SK-N-SH (cell line): ENCODE measurements around the gene E2F4.

ENCODE experiments used
- CTCF ChIP-seq: fragments of 200-600 bp; sonication (generic); IDR thresholded peaks from 2 replicates; pipeline ENCODE4 v1.6.1; 2017; ENCODE audit warnings: antibody characterized with exemption, mild to moderate bottlenecking, moderate library complexity
- ELF1 ChIP-seq: IDR thresholded peaks from 2 replicates; pipeline ENCODE4 v1.4.0; 2012
- EP300 ChIP-seq, 2 experiments: IDR thresholded peaks; 2 replicates each; pipeline versions ENCODE4 v1.4.0 to v1.6.1; 2012; ENCODE audit warnings: borderline replicate concordance in 1 of 2, low read depth in 1 of 2, low read length in 1 of 2
- EZH2phosphoT487 ChIP-seq: fragments of 200-600 bp; sonication (generic); IDR thresholded peaks from 2 replicates; pipeline ENCODE4 v1.6.1; 2017; ENCODE audit warnings: low read depth, mixed run types, mild to moderate bottlenecking, antibody characterized with exemption, moderate library complexity, borderline replicate concordance
- JUND ChIP-seq: IDR thresholded peaks from 2 replicates; pipeline ENCODE4 v1.4.0; 2012
- POLR2AphosphoS5 ChIP-seq: IDR thresholded peaks from 2 replicates; pipeline ENCODE4 v1.6.1; 2012; ENCODE audit warnings: low read depth, low read length
- RAD21 ChIP-seq: IDR thresholded peaks from 2 replicates; pipeline ENCODE4 v1.6.1; 2012; ENCODE audit warnings: mild to moderate bottlenecking, low read length
- REST ChIP-seq: IDR thresholded peaks from 2 replicates; pipeline ENCODE4 v1.6.1; 2012; ENCODE audit warnings: mild to moderate bottlenecking, low read depth, low read length, moderate library complexity
- RFX5 ChIP-seq: IDR thresholded peaks from 2 replicates; pipeline ENCODE4 v1.6.1; 2012; ENCODE audit warnings: mild to moderate bottlenecking, improper control_type of control experiment, low read length
- SMC3 ChIP-seq: IDR thresholded peaks from 2 replicates; pipeline ENCODE4 v1.6.1; 2012; ENCODE audit warnings: low read depth, low read length, improper control_type of control experiment
- TCF12 ChIP-seq: IDR thresholded peaks from 2 replicates; pipeline ENCODE4 v1.4.0; 2012
- USF1 ChIP-seq: IDR thresholded peaks from 2 replicates; pipeline ENCODE4 v1.4.0; 2012; ENCODE audit warnings: low read depth, borderline replicate concordance
- YY1 ChIP-seq: IDR thresholded peaks from 2 replicates; pipeline ENCODE4 v1.4.0; 2012; ENCODE audit warnings: low read depth, mild to moderate bottlenecking

GRCh38 chr16:67157106-67157748, 34.7 kb upstream of the E2F4 start:
- TF ChIP-seq TCF12 (no peak), CTCF (no peak), EP300 (IDR thresholded peaks at IDR 0.05; ENCODE audit: borderline replicate concordance in 1 of 2, low read depth in 1 of 2, low read length in 1 of 2) (no peak), REST (no peak), RAD21 (no peak), POLR2AphosphoS5 (no peak), RFX5 (no peak), EZH2phosphoT487 (no peak), USF1 (no peak), ELF1 (no peak), JUND (no peak), YY1 (no peak), SMC3 (no peak)
